DND-41 (cell line): ENCODE data around the gene PRMT5.

ENCODE experiments used
- ATAC-seq: fragments of 200-7000 bp; cut with Tn5 transposase; 3 replicates; pipeline ENCODE4 v1.9.1; 2021; ENCODE audit warnings: low read depth; ENCODE audit not compliant: insufficient read depth
- DNase-seq: peaks from one replicate; pipeline ENCODE4 v3.0.0-alpha.2; 2020
- H2AFZ ChIP-seq: 2 replicates; pipeline ENCODE4 v1.6.0; 2012; ENCODE audit warnings: low read depth, low read length
- H3K27ac ChIP-seq: 2 replicates; pipeline ENCODE4 v1.5.1; 2012; ENCODE audit warnings: low read length, inconsistent platforms
- H3K27me3 ChIP-seq: fragments of 200-600 bp; sonication (generic); 2 replicates; pipeline ENCODE4 v1.6.0; 2012; ENCODE audit warnings: low read length, mild to moderate bottlenecking, inconsistent platforms; ENCODE audit not compliant: insufficient read depth, poor library complexity
- H3K36me3 ChIP-seq: 2 replicates; pipeline ENCODE4 v1.5.1; 2012; ENCODE audit warnings: low read length, inconsistent platforms; ENCODE audit not compliant: insufficient read depth
- H3K4me1 ChIP-seq: 2 replicates; pipeline ENCODE4 v1.5.1; 2012; ENCODE audit warnings: mild to moderate bottlenecking, low read length; ENCODE audit not compliant: insufficient read depth
- H3K4me2 ChIP-seq: 2 replicates; pipeline ENCODE4 v1.6.0; 2012; ENCODE audit warnings: mild to moderate bottlenecking, moderate library complexity, low read length, inconsistent platforms; ENCODE audit not compliant: insufficient read depth
- H3K4me3 ChIP-seq, 2 experiments: fragments of 200-600 bp in 1 of 2; shearing (Covaris generic) in 1 of 2; 2 replicates each; pipeline ENCODE4 v1.5.1; 2012 to 2016; ENCODE audit warnings: inconsistent platforms in 2 of 2, low read length in 2 of 2, mild to moderate bottlenecking in 2 of 2, low read depth in 1 of 2, moderate library complexity in 1 of 2
- H3K79me2 ChIP-seq: 2 replicates; pipeline ENCODE4 v1.6.0; 2012; ENCODE audit warnings: low read length, inconsistent platforms; ENCODE audit not compliant: insufficient read depth
- H3K9ac ChIP-seq: 2 replicates; pipeline ENCODE4 v1.6.0; 2012; ENCODE audit warnings: low read depth, mild to moderate bottlenecking, inconsistent platforms, low read length, moderate library complexity
- H3K9me3 ChIP-seq: 2 replicates; pipeline ENCODE4 v1.5.1; 2012; ENCODE audit warnings: low read length, moderate library complexity, mild to moderate bottlenecking, inconsistent platforms; ENCODE audit not compliant: insufficient read depth, severe bottlenecking
- H4K20me1 ChIP-seq: 2 replicates; pipeline ENCODE4 v1.6.0; 2012; ENCODE audit warnings: low read length; ENCODE audit not compliant: insufficient read depth
- CTCF ChIP-seq: IDR thresholded peaks from 2 replicates; pipeline ENCODE4 v1.5.1; 2012; ENCODE audit warnings: borderline replicate concordance, low read length, moderate library complexity, mild to moderate bottlenecking; ENCODE audit not compliant: poor library complexity, severe bottlenecking; ENCODE audit errors: extremely low read depth
- EZH2 ChIP-seq: IDR thresholded peaks from 3 replicates; pipeline ENCODE4 v1.6.1; 2012; ENCODE audit warnings: borderline replicate concordance, low read depth, mild to moderate bottlenecking, moderate library complexity, low read length, inconsistent platforms; ENCODE audit not compliant: severe bottlenecking

PRMT5 gene

DNA sequence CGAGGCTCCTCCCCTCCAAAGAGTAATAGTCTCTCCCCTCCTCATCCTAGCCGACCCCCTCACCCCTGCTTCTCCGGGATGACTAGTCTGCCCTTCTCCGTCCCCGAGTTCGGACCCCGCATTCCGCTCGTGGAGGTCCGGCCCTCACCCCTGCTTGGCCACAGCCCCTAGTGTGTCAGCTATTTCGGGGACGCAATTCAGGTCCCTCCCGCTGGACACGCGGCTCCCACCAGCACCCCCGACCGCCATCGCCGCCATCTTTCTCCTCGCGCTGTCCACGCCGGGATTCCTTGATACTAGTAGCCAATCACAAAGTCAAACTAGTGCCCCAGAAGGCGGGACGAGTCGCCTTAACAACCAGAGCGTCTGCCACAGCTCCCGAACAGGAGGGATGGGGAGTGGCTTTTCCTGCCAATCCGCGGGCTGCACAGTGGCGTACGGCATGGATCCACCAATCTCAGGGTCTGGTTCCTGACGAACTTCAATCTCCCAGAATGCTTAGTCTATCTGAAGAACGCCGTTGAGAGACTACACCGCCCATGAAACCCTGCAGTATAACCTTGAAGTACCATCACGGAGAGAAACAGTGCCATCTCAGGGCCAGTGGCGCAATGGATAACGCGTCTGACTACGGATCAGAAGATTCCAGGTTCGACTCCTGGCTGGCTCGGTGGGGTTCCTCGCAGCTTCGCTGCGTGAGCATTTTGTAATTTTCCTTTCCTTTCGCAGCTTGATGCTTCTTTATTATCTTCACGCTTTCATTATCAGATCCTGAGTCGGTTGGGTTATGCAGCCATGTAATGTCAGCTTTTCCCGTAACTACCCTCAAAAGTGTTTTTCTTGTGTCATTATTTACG, at the start of gene PRMT5:
TSS of gene PRMT5 (minus strand) at position 273 of the 857 bp plus-strand sequence. CDS start at position 258, 15 bp downstream.
- no peaks in the 10 kb centered on the region for H3K27me3 ChIP-seq
- peaks cover 33% of the 10 kb centered on the region for H3K4me1 ChIP-seq
- H3K36me3 ChIP-seq = peaks cover 30% of the 10 kb centered on the region
- DNase-seq (peak; percentile 99), ATAC-seq (peak; percentile 97)
- peak within 1 kb of the TSS; percentile 74 for H3K9ac ChIP-seq
- H3K27ac ChIP-seq = peak within 1 kb of the TSS; percentile 83
- H3K79me2 ChIP-seq = peaks cover 23% of the 10 kb centered on the region
- H4K20me1 ChIP-seq = no peaks in the 10 kb centered on the region
- H3K4me2 ChIP-seq = peak within 1 kb of the TSS; percentile 86
- H3K4me3 ChIP-seq = peak within 1 kb of the TSS; percentile 64 to 80
- TF ChIP-seq EZH2 (no peak), CTCF (peak; percentile 5)
- peak within 1 kb of the TSS; percentile 94 for H2AFZ ChIP-seq
- H3K9me3 ChIP-seq = no peaks in the 10 kb centered on the region

GRCh38 chr14:22978487-22978837, 49.3 kb upstream of the PRMT5 start:
- no peak overlapping the region for H3K4me3 ChIP-seq
- peaks cover 44% of the 10 kb centered on the region for H3K4me1 ChIP-seq
- H3K36me3 ChIP-seq = peaks cover 31% of the 10 kb centered on the region
- no peak overlapping the region for H2AFZ ChIP-seq
- TF ChIP-seq EZH2 (no peak), CTCF (no peak)
- peaks cover 10% of the 10 kb centered on the region for H4K20me1 ChIP-seq
- no peak overlapping the region for H3K27ac ChIP-seq
- no peak overlapping the region for H3K9ac ChIP-seq
- no peak for ATAC-seq
- H3K4me2 ChIP-seq = no peak overlapping the region
- H3K27me3 ChIP-seq = no peaks in the 10 kb centered on the region
- DNase-seq = no peak
- H3K9me3 ChIP-seq = no peaks in the 10 kb centered on the region
- H3K79me2 ChIP-seq = peaks cover 12% of the 10 kb centered on the region; the same call in 1 of the 2 replicates

- Histone ChIP-seq H3K36me3 (peaks cover 37% of the 10 kb centered on the region), H4K20me1 (peaks cover 14% of the 10 kb centered on the region), H2AFZ (no peak overlapping the region), H3K4me2 (no peak overlapping the region), H3K27me3 (no peaks in the 10 kb centered on the region), H3K27ac (no peak overlapping the region), H3K79me2 (peaks cover 12% of the 10 kb centered on the region; the same call in 1 of the 2 replicates), H3K4me1 (peaks cover 39% of the 10 kb centered on the region), H3K4me3 (no peak overlapping the region), H3K9ac (no peak overlapping the region), H3K9me3 (no peaks in the 10 kb centered on the region)
- DNase-seq = no peak
- no peak for ATAC-seq
- TF ChIP-seq CTCF = no peak
- no peak for TF ChIP-seq EZH2
These were observed 48.7 kb upstream of the PRMT5 start for GRCh38 chr14:22977684-22978486.
